Astrocyte (in vitro differentiated cells and primary cell): ENCODE measurements around the gene GMPS. TPM values are rescaled to one million over a fixed set of nuclear protein-coding genes. Genes with fewer than 3 reads are reported as not detected.
"Not testable (repeated sequence)": the region's sequence is repeated elsewhere in the genome, so short reads cannot be mapped to it uniquely, and the experiment has no call there.

Experiments
- DNase-seq: peaks from one replicate; pipeline ENCODE4 v3.0.0-alpha.2; 2010; ENCODE audit warnings: low read depth
- FAIRE-seq: peaks from 2 replicates; lab custom pipeline; 2011; peaks lifted over from hg19 to GRCh38; lab: Jason Lieb, UNC
- H2AFZ ChIP-seq: 2 replicates; pipeline ENCODE4 v1.6.0; 2012; ENCODE audit warnings: low read depth, low read length, inconsistent platforms
- H3K27ac ChIP-seq: 2 replicates; pipeline ENCODE4 v1.5.1; 2011; ENCODE audit warnings: low read depth, low read length, inconsistent platforms
- H3K27me3 ChIP-seq: 2 replicates; pipeline ENCODE4 v1.6.0; 2011; ENCODE audit warnings: low read length, inconsistent platforms; ENCODE audit not compliant: insufficient read depth
- H3K36me3 ChIP-seq: 2 replicates; pipeline ENCODE4 v1.5.1; 2011; ENCODE audit warnings: low read length, inconsistent platforms; ENCODE audit not compliant: insufficient read depth
- H3K4me1 ChIP-seq: 2 replicates; pipeline ENCODE4 v1.5.1; 2011; ENCODE audit warnings: low read length, inconsistent platforms; ENCODE audit not compliant: insufficient read depth
- H3K4me2 ChIP-seq: 2 replicates; pipeline ENCODE4 v1.6.0; 2012; ENCODE audit warnings: low read length, inconsistent platforms
- H3K4me3 ChIP-seq: 2 replicates; pipeline ENCODE4 v1.5.1; 2011; ENCODE audit warnings: low read depth, mild to moderate bottlenecking, low read length, inconsistent platforms; ENCODE audit not compliant: insufficient read depth
- H3K79me2 ChIP-seq: 2 replicates; pipeline ENCODE4 v1.6.0; 2012; ENCODE audit warnings: mild to moderate bottlenecking, low read length, inconsistent platforms; ENCODE audit not compliant: insufficient read depth
- H3K9ac ChIP-seq: 2 replicates; pipeline ENCODE4 v1.6.0; 2012; ENCODE audit warnings: mild to moderate bottlenecking, low read length, inconsistent platforms
- H3K9me3 ChIP-seq: 2 replicates; pipeline ENCODE4 v1.5.1; 2012; ENCODE audit warnings: low read depth, mild to moderate bottlenecking, low read length, inconsistent platforms; ENCODE audit not compliant: insufficient read depth
- H4K20me1 ChIP-seq: 2 replicates; pipeline ENCODE4 v1.6.0; 2012; ENCODE audit warnings: low read length, inconsistent platforms; ENCODE audit not compliant: insufficient read depth
- H3K27ac Mint-ChIP-seq: one replicate; pipeline ENCODE4 v1.8.0; 2021; ENCODE audit warnings: mild to moderate bottlenecking, mixed read lengths; ENCODE audit not compliant: unreplicated experiment
- H3K27me3 Mint-ChIP-seq: one replicate; pipeline ENCODE4 v1.8.0; 2021; ENCODE audit warnings: low read depth, mixed read lengths; ENCODE audit not compliant: unreplicated experiment
- H3K36me3 Mint-ChIP-seq: one replicate; pipeline ENCODE4 v1.8.0; 2021; ENCODE audit warnings: low read depth, mixed read lengths; ENCODE audit not compliant: unreplicated experiment
- H3K4me1 Mint-ChIP-seq: one replicate; pipeline ENCODE4 v1.8.0; 2021; ENCODE audit warnings: low read depth, mixed read lengths; ENCODE audit not compliant: unreplicated experiment
- H3K4me3 Mint-ChIP-seq: one replicate; pipeline ENCODE4 v1.8.0; 2021; ENCODE audit warnings: mild to moderate bottlenecking, moderate library complexity, mixed read lengths; ENCODE audit not compliant: unreplicated experiment
- H3K9me3 Mint-ChIP-seq: one replicate; pipeline ENCODE4 v1.8.0; 2021; ENCODE audit warnings: mild to moderate bottlenecking, mixed read lengths; ENCODE audit not compliant: unreplicated experiment
- EZH2 ChIP-seq: IDR thresholded peaks from 2 replicates; pipeline ENCODE4 v1.6.1; 2012; ENCODE audit warnings: mild to moderate bottlenecking, low read length, inconsistent platforms; ENCODE audit not compliant: insufficient read depth
- total RNA-seq: library from RNA; stranded (reverse); gene quantifications from 2 replicates; pipeline ENCODE4 v1.2.1, GENCODE V29; 2021
- TF ChIP-seq, protein P1 (sequence below): IDR thresholded peaks from 2 replicates; pipeline ENCODE4 v1.5.1; 2011; ENCODE audit warnings: low read depth, mild to moderate bottlenecking, inconsistent platforms, low read length, moderate library complexity; ENCODE audit not compliant: insufficient read depth

The GMPS gene
- total RNA-seq, 1 donor from 2014 or later, result 58.1 TPM

DNA sequence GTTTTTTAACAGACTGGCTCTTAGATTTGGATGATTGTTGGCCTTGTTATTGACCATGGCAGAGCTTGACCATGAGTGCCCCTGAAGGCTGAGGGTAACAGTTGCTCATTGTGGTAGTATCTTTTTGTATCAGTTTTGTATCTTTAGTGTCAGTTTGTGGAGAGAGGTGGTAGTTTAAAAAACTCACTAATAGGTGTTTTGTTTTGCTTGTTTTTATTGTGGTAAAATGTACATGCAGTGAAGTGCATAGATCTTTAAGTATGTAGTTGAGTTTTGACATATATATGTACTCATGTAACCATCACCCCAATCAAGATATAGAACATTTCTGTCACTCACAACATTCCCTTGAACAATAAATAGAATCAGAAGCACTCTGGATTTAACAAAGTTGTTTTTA is 9.8 kb downstream of the GMPS start:
- Mint-ChIP-seq H3K27ac (no peak overlapping the region), H3K36me3 (peaks cover 2% of the 10 kb centered on the region), H3K9me3 (no peaks in the 10 kb centered on the region), H3K27me3 (no peaks in the 10 kb centered on the region), H3K4me1 (peaks cover 6% of the 10 kb centered on the region), H3K4me3 (no peak overlapping the region)
- H3K4me3 ChIP-seq, result no peak overlapping the region
- peaks cover 99% of the 10 kb centered on the region for H3K79me2 ChIP-seq
- H3K36me3 ChIP-seq, result no peaks in the 10 kb centered on the region
- FAIRE-seq (no peak), DNase-seq (no peak)
- no peaks in the 10 kb centered on the region for H3K9me3 ChIP-seq
- no peak overlapping the region for H3K9ac ChIP-seq
- no peaks in the 10 kb centered on the region for H3K27me3 ChIP-seq
- H3K27ac ChIP-seq, result no peak overlapping the region
- no peak overlapping the region for H2AFZ ChIP-seq
- no peak for TF ChIP-seq EZH2
- TF ChIP-seq, protein P1, sequence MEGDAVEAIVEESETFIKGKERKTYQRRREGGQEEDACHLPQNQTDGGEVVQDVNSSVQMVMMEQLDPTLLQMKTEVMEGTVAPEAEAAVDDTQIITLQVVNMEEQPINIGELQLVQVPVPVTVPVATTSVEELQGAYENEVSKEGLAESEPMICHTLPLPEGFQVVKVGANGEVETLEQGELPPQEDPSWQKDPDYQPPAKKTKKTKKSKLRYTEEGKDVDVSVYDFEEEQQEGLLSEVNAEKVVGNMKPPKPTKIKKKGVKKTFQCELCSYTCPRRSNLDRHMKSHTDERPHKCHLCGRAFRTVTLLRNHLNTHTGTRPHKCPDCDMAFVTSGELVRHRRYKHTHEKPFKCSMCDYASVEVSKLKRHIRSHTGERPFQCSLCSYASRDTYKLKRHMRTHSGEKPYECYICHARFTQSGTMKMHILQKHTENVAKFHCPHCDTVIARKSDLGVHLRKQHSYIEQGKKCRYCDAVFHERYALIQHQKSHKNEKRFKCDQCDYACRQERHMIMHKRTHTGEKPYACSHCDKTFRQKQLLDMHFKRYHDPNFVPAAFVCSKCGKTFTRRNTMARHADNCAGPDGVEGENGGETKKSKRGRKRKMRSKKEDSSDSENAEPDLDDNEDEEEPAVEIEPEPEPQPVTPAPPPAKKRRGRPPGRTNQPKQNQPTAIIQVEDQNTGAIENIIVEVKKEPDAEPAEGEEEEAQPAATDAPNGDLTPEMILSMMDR, result no peak
- no peak overlapping the region for H3K4me2 ChIP-seq
- peaks cover 75% of the 10 kb centered on the region for H4K20me1 ChIP-seq
- H3K4me1 ChIP-seq, result no peaks in the 10 kb centered on the region

DNA sequence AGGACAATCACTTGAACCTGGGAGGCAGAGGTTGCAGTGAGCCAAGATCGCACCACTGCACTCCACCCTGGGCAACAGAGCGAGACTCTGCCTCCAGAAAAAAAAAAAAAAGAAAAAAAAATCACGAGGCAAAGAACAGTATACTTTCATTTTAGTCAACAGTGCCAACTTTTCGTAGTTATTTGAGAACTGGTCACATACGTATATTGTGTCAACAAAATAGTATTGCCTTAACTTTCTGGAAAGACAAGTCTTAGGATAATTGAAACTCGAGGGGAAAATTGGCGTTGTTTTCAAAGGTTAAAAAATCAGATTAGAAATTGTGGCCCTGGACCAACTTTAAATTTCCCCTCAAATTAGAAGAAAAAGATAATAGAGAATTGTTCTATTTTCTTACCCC is 13.8 kb downstream of the GMPS start:
- no peak for DNase-seq
- Mint-ChIP-seq H3K4me1 (no peaks in the 10 kb centered on the region), H3K27ac (no peak overlapping the region), H3K36me3 (no peaks in the 10 kb centered on the region), H3K9me3 (no peaks in the 10 kb centered on the region), H3K27me3 (no peaks in the 10 kb centered on the region), H3K4me3 (no peak overlapping the region)
- peaks cover 69% of the 10 kb centered on the region for H4K20me1 ChIP-seq
- no peak for FAIRE-seq
- H3K4me3 ChIP-seq, result no peak overlapping the region
- H2AFZ ChIP-seq, result no peak overlapping the region
- no peaks in the 10 kb centered on the region for H3K4me1 ChIP-seq
- H3K36me3 ChIP-seq, result no peaks in the 10 kb centered on the region
- TF ChIP-seq, protein P1, result no peak
- TF ChIP-seq EZH2, result no peak
- H3K79me2 ChIP-seq, result peaks cover 99% of the 10 kb centered on the region
- H3K27me3 ChIP-seq, result no peaks in the 10 kb centered on the region
- H3K27ac ChIP-seq, result no peak overlapping the region
- no peak overlapping the region for H3K9ac ChIP-seq
- H3K4me2 ChIP-seq, result no peak overlapping the region
- no peaks in the 10 kb centered on the region for H3K9me3 ChIP-seq

DNA sequence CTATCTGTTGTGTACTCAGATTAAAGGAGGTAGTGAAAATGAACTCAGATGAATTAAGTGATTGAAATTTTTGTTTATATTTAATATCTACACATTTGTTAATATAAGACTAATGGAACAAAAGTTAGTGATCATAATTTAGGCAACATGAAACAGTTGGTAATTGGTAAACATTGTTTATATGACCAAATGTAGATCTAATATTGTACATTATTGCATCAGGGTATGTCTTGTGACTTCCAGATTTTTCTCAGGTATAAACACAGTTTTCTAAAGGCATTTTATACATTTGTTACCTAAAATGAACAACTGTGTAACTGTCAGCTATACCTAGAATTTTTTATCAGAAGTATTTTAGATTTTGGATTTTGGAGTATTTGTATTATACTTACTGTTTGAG is 14.8 kb downstream of the GMPS start:
- TF ChIP-seq, protein P1, result no peak
- TF ChIP-seq EZH2, result no peak
- Mint-ChIP-seq H3K27ac (no peak overlapping the region), H3K4me1 (no peaks in the 10 kb centered on the region), H3K9me3 (no peaks in the 10 kb centered on the region), H3K27me3 (no peaks in the 10 kb centered on the region), H3K36me3 (no peaks in the 10 kb centered on the region), H3K4me3 (no peak overlapping the region)
- FAIRE-seq (no peak), DNase-seq (no peak)
- Histone ChIP-seq H3K27ac (no peak overlapping the region), H3K79me2 (peaks cover 99% of the 10 kb centered on the region), H3K36me3 (no peaks in the 10 kb centered on the region), H3K9me3 (no peaks in the 10 kb centered on the region), H2AFZ (no peak overlapping the region), H3K9ac (no peak overlapping the region), H4K20me1 (peaks cover 64% of the 10 kb centered on the region), H3K4me3 (no peak overlapping the region), H3K27me3 (no peaks in the 10 kb centered on the region), H3K4me2 (no peak overlapping the region), H3K4me1 (no peaks in the 10 kb centered on the region)

DNA sequence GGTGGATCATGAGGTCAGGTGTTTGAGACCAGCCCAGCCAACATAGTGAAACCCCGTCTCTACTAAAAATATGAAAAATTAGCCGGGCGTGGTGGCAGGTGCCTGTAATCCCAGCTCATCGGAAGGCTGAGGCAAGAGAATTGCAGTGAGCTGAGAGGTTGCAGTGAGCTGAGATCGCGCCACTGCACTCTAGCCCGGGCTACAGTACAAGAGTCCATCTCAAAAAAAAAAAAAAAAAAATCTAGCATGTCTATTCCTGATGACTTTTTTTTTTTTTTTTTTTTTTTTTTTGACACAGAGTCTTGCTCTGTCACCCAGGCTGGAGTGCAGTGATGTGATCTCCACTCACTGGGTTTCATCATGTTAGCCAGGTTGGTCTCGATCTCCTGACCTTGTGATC is 15.9 kb downstream of the GMPS start:
- not testable (repeated sequence) for H3K27me3 ChIP-seq, H3K27me3 Mint-ChIP-seq, DNase-seq, H3K27ac ChIP-seq, FAIRE-seq, H3K9me3 Mint-ChIP-seq, H3K4me2 ChIP-seq, H3K4me1 Mint-ChIP-seq, H3K36me3 Mint-ChIP-seq, H3K4me1 ChIP-seq, H3K9me3 ChIP-seq, H3K27ac Mint-ChIP-seq, H3K4me3 ChIP-seq, H3K36me3 ChIP-seq, H3K4me3 Mint-ChIP-seq, H3K9ac ChIP-seq, H2AFZ ChIP-seq
- Histone ChIP-seq H3K79me2 (peaks cover 99% of the 10 kb centered on the region), H4K20me1 (peaks cover 65% of the 10 kb centered on the region)
